NCI-H2029 (cell line): ENCODE results near the gene GNAS-AS1.

Experiments
- DNase-seq: peaks from one replicate; lab custom pipeline; 2025; lab: John Stamatoyannopoulos, UW

Gene GNAS-AS1

GRCh38 chr20:58778760-58779159 lies 71.9 kb downstream of the GNAS-AS1 start:
- DNase-seq = no peak

GRCh38 chr20:58777657-58778056 lies 73.0 kb downstream of the GNAS-AS1 start:
- DNase-seq = no peak

DNA sequence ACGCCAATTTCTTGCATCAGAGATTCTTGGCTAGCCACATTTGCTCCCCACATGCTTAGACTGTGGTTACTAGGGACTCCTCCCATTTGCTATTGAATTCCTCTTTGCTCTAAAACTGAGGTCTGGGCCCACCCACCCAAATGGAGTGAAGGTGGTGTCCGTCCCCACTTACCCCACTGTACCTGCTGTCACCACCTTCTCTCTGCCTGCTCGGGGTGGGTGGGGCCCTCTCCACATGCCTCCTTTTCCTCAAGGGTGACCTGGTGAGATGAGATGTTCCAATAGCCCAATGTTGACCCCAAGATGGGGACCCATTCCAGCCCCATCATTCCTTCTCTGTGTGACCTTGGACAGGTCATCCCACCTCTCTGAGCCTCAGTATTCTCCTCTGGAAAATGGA lies 74.6 kb downstream of the GNAS-AS1 start:
- no peak for DNase-seq

GRCh38 chr20:58775371-58775770 lies 75.3 kb downstream of the GNAS-AS1 start:
- no peak for DNase-seq

GRCh38 chr20:58774667-58775263 lies 75.9 kb downstream of the GNAS-AS1 start:
- DNase-seq = no peak

DNA sequence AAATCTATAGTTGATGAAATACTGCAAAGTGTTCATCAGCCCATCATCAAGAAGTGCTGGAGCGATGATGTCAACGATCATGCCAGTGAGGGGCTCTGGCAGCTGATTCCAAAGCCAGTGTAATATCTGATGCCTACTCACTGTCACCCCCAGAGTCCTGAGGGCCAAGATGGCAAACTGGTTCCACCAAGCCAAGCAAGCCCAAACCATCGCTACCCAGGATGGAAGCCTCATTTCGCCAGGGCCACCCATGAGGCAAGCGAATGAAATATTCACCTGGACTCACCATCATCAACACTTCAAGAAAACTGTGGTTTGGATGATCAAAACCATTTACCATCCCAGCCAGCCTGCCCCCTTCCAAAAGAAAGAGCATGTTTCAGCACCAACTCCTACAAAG lies 76.5 kb downstream of the GNAS-AS1 start:
- no peak for DNase-seq

DNA sequence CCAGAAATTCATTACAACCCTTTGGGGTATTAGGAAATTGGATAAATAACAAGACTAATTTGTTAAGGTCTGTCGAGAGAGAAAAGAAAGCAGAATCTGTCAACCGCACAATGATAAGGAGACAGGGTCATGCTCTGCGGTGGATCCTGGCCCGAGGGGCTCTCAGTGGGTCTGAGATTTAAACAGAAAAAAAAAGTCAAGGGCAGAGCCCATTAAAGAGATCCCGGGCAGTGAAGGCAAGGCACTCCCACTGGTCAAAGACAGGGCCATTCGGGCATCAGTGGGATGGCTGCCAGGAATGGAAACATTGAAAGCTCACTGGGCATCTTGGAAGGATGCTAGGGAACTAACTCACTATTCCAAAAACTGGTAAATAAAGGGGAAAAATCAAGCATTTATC lies 77.9 kb downstream of the GNAS-AS1 start:
- DNase-seq = no peak
